Colonic mucosa (tissue), 4 donors: Measurements from ENCODE around the gene CPXM2. TPM values are rescaled to one million over a fixed set of nuclear protein-coding genes. Genes with fewer than 3 reads are reported as not detected.

Experiments
- DNase-seq: peaks from one replicate; pipeline ENCODE4 v3.0.0-alpha.2; 2020
- H3K27ac ChIP-seq: fragments of 200-600 bp; one replicate; pipeline ENCODE4 v1.8.0; 2021
- H3K27me3 ChIP-seq: fragments of 200-600 bp; one replicate; pipeline ENCODE4 v1.8.0; 2021
- H3K36me3 ChIP-seq: fragments of 200-600 bp; one replicate; pipeline ENCODE4 v1.8.0; 2021
- H3K4me1 ChIP-seq: fragments of 200-600 bp; one replicate; pipeline ENCODE4 v1.8.0; 2021; ENCODE audit warnings: mild to moderate bottlenecking
- H3K4me3 ChIP-seq: fragments of 200-600 bp; one replicate; pipeline ENCODE4 v1.8.0; 2021
- H3K9ac ChIP-seq, 2 donors: one replicate each; pipeline ENCODE4 v1.7.0; 2013; ENCODE audit warnings: control low read depth in 2 of 2, low read depth in 2 of 2, low read length in 2 of 2
- H3K9me3 ChIP-seq: fragments of 200-600 bp; one replicate; pipeline ENCODE4 v1.8.0; 2021
- CTCF ChIP-seq: fragments of 200-600 bp; IDR thresholded peaks from one replicate; pipeline ENCODE4 v1.8.0; 2022; ENCODE audit warnings: antibody characterized with exemption, mild to moderate bottlenecking
- intact Hi-C: fragments of 100-400 bp; cut with DNase I; formaldehyde crosslinking; loops from one replicate; pipeline ENCODE4 v1.14.1; 2022
- total RNA-seq, 2 donors: library from RNA; stranded (reverse); fragmentation: NEBNext Ultra II Directional in 1 of 2; extraction: Animal tissue kit (Norgen Biotek cat#: 25700) in 1 of 2; gene quantifications; one replicate each; pipeline ENCODE4 v1.2.1, GENCODE V29; 2021
- donor health status: healthy.
- donor health status: DM: no; HTN: no; CAD: no.
- donor health status: DM: no; HTN: no; CAD: no.

CPXM2 gene
- total RNA-seq, 2 donors from 2014 or later: 5.8 to 12.9 TPM

GRCh38 chr10:123904834-123905409, 13.3 kb upstream of the CPXM2 start:
- no peak for DNase-seq
- Histone ChIP-seq H3K9me3 (no peaks in the 10 kb centered on the region), H3K9ac (no peak overlapping the region), H3K36me3 (no peaks in the 10 kb centered on the region), H3K4me1 (no peaks in the 10 kb centered on the region), H3K27me3 (no peaks in the 10 kb centered on the region), H3K27ac (no peak overlapping the region), H3K4me3 (no peak overlapping the region)
- TF ChIP-seq CTCF: no peak
- intact Hi-C loops: no loop called here

- H3K9me3 ChIP-seq: no peaks in the 10 kb centered on the region
- no peaks in the 10 kb centered on the region for H3K27me3 ChIP-seq
- H3K27ac ChIP-seq: no peak overlapping the region
- no peak for TF ChIP-seq CTCF
- no peaks in the 10 kb centered on the region for H3K36me3 ChIP-seq
- no peak overlapping the region for H3K4me3 ChIP-seq
- no peak overlapping the region for H3K9ac ChIP-seq
- intact Hi-C loops: no loop called here
- DNase-seq: no peak
- no peaks in the 10 kb centered on the region for H3K4me1 ChIP-seq
These were observed 12.0 kb upstream of the CPXM2 start for GRCh38 chr10:123903621-123904020.

- no peak for TF ChIP-seq CTCF
- Histone ChIP-seq H3K9me3 (no peaks in the 10 kb centered on the region), H3K4me1 (no peaks in the 10 kb centered on the region), H3K4me3 (no peak overlapping the region), H3K27ac (no peak overlapping the region), H3K27me3 (no peaks in the 10 kb centered on the region), H3K9ac (no peak overlapping the region), H3K36me3 (no peaks in the 10 kb centered on the region)
- intact Hi-C loops: no loop called here
- no peak for DNase-seq
These were observed 10.0 kb upstream of the CPXM2 start for GRCh38 chr10:123901621-123902020.

- intact Hi-C loops: no loop called here
- H3K27ac ChIP-seq: no peak overlapping the region
- H3K4me1 ChIP-seq: no peaks in the 10 kb centered on the region
- no peak overlapping the region for H3K4me3 ChIP-seq
- DNase-seq: no peak
- no peaks in the 10 kb centered on the region for H3K9me3 ChIP-seq
- H3K36me3 ChIP-seq: no peaks in the 10 kb centered on the region
- TF ChIP-seq CTCF: no peak
- no peak overlapping the region for H3K9ac ChIP-seq
- H3K27me3 ChIP-seq: no peaks in the 10 kb centered on the region
These were observed 5.5 kb upstream of the CPXM2 start for GRCh38 chr10:123897146-123897545.

- H3K4me3 ChIP-seq: no peak overlapping the region
- no peak for TF ChIP-seq CTCF
- H3K27ac ChIP-seq: no peak overlapping the region
- intact Hi-C loops: no loop called here
- no peaks in the 10 kb centered on the region for H3K9me3 ChIP-seq
- H3K27me3 ChIP-seq: no peaks in the 10 kb centered on the region
- H3K36me3 ChIP-seq: no peaks in the 10 kb centered on the region
- DNase-seq: no peak
- no peaks in the 10 kb centered on the region for H3K4me1 ChIP-seq
- no peak overlapping the region for H3K9ac ChIP-seq
These were observed 4.8 kb upstream of the CPXM2 start for GRCh38 chr10:123896246-123896927.
